IPS-15b (cell line): ENCODE results near the gene GRM7.

Experiments
- H3K27me3 ChIP-seq: one replicate; pipeline ENCODE4 v1.6.1; 2013; ENCODE audit warnings: low read length; ENCODE audit not compliant: control insufficient read depth, insufficient read depth
- H3K36me3 ChIP-seq: one replicate; pipeline ENCODE4 v1.6.1; 2013; ENCODE audit warnings: low read length; ENCODE audit not compliant: control insufficient read depth, insufficient read depth
- H3K4me1 ChIP-seq: one replicate; pipeline ENCODE4 v1.6.1; 2013; ENCODE audit warnings: mild to moderate bottlenecking, low read length; ENCODE audit not compliant: control insufficient read depth, insufficient read depth
- H3K4me3 ChIP-seq: one replicate; pipeline ENCODE4 v1.5.1; 2013; ENCODE audit warnings: low read depth, low read length
- H3K9ac ChIP-seq: one replicate; pipeline ENCODE4 v1.6.1; 2013; ENCODE audit warnings: low read depth, mild to moderate bottlenecking, low read length
- H3K9me3 ChIP-seq: one replicate; pipeline ENCODE4 v1.6.1; 2013; ENCODE audit warnings: mild to moderate bottlenecking, low read length; ENCODE audit not compliant: control insufficient read depth, insufficient read depth

The GRM7 gene

DNA sequence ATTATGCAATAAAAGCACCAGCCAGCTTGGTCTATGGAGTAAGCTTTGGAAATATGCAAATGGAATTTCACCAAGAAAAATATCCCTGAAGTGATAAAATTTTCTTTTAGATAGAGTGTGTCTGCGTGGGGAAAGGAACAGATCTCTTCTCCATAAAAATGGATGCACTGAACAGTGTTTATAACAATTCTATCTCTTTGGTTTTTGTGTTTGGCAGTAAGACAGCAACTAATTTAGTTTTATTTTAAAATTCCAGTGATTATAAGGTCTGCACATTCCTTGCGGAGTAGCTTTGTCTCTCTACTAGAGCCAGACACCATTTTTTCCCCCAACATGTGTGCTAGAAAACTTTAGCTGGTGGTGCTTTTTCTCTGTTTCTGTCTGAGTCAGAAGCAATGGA, 712.4 kb downstream of the GRM7 start:
- H3K4me3 ChIP-seq: no peak overlapping the region
- H3K4me1 ChIP-seq: no peaks in the 10 kb centered on the region
- no peaks in the 10 kb centered on the region for H3K9me3 ChIP-seq
- no peaks in the 10 kb centered on the region for H3K27me3 ChIP-seq
- H3K36me3 ChIP-seq: no peaks in the 10 kb centered on the region
- no peak overlapping the region for H3K9ac ChIP-seq

DNA sequence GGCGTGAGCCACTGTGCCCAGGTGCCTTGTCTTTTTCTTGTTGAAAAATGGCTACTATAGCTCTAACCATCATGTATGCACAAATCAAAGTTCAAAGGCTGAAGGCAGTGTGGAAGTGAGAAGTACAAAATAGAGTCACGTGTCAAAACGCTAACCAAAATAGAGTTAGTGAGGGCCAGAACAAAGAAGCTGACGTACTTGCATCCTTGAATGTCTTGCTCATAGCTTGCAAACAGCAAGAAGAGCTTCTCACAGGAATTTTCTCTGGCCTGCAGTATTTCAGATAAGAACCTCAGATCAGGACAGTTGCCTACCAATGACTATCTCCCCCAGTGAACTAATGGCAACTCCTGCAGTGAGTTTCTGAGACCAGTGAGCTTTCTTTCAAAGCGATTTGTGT, 713.5 kb downstream of the GRM7 start:
- Histone ChIP-seq H3K9me3 (no peaks in the 10 kb centered on the region), H3K36me3 (no peaks in the 10 kb centered on the region), H3K4me1 (no peaks in the 10 kb centered on the region), H3K4me3 (no peak overlapping the region), H3K27me3 (no peaks in the 10 kb centered on the region), H3K9ac (no peak overlapping the region)

DNA sequence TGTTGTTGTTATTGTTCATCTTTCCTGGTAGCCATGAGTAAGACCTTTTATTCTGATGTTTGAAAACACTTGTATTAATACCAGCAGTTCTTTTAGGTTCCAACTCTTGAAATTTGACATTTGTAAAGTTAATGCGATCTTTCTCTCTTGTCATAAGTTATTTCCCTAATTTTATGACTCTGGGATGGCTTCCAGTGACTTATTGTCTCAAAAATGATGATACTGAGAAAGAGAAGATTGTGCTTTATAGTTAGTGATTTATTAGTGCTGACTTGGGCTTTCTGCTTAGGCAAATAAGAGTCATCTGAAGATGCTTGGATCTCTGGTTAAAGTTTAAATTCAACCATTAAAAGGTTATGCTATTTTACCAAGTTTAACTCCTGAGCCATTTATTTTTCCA, 715.2 kb downstream of the GRM7 start:
- no peak overlapping the region for H3K4me3 ChIP-seq
- H3K4me1 ChIP-seq: no peaks in the 10 kb centered on the region
- H3K9me3 ChIP-seq: no peaks in the 10 kb centered on the region
- no peak overlapping the region for H3K9ac ChIP-seq
- no peaks in the 10 kb centered on the region for H3K36me3 ChIP-seq
- no peaks in the 10 kb centered on the region for H3K27me3 ChIP-seq

DNA sequence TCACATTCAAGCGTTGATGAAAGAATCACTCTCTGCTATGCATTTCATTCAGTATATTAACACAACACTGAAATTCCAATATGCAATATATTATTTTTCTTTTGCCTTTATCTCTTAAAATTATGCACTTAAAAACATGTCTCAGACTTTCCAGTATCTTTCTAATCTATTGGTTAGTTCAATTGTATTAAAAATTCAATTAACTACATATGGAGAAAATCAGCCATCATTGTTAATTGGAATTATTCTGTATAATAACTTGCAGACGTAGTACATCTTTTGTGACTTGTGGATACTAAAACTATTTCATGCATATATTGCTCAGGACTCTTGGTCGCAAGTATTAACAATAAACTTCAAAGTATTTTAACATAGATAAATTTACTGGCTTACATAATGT, 715.6 kb downstream of the GRM7 start:
- no peak overlapping the region for H3K4me3 ChIP-seq
- no peaks in the 10 kb centered on the region for H3K4me1 ChIP-seq
- H3K9ac ChIP-seq: no peak overlapping the region
- no peaks in the 10 kb centered on the region for H3K27me3 ChIP-seq
- H3K9me3 ChIP-seq: no peaks in the 10 kb centered on the region
- H3K36me3 ChIP-seq: no peaks in the 10 kb centered on the region

DNA sequence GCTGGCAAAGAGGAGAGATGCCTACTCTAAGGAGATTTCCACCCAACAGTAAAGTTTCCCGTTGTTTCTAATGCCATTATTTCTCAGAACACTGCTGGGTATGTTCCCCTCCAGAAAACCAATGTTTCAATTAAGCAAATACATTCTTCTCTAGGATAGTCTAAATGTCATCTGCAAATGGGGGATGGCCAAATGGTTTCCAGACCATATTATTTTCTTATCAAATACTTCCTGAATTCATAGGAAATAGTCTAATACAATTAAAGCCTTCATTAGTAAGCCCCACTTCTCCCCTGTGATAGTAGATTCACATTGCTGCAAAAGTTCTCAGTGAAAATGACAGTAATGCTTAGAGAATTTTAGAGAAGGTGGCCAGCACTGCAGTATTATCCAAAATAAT, 716.6 kb downstream of the GRM7 start:
- Histone ChIP-seq H3K36me3 (no peaks in the 10 kb centered on the region), H3K4me1 (no peaks in the 10 kb centered on the region), H3K9me3 (no peaks in the 10 kb centered on the region), H3K27me3 (no peaks in the 10 kb centered on the region), H3K4me3 (no peak overlapping the region), H3K9ac (no peak overlapping the region)

DNA sequence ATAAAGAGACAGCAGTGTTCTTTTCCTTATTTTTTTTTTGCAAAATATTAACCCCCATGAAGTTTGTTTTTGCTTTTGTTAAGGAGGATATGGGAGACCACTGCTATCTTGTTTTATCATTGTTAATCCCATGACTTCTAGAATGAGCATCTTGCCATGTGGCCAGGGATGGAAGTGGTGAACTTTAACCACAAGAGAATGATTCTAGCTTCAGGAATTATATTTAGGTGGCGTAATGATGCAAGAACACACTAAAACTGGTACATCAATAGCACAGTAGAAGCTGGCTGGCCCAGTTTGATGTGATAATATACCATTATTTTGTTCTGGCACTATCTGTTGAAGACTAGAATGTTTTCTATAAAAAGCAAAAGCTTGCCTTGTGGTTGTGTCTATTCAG, 720.9 kb downstream of the GRM7 start:
- H3K4me3 ChIP-seq: no peak overlapping the region

DNA sequence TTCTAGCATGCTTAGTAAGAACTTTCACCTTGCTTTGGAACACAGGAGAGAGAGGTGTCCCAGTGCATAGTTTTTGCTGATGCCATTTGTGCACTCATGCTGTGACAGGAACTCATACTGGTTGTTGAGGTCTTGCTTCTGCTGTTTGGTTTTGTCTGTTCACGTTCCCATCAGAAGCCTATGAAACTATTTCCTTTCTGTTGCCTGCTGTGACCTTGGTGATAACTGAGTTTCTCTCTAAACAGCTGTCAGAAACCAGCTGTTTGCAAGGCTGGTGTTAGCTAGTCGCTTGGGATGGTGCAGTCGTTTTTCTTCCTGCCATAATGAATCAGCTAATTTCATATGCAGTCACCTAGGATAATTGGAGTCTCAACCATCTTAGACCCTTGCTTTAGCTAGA, 724.1 kb downstream of the GRM7 start:
- Histone ChIP-seq H3K9ac (no peak overlapping the region), H3K27me3 (no peaks in the 10 kb centered on the region), H3K4me1 (no peaks in the 10 kb centered on the region), H3K36me3 (no peaks in the 10 kb centered on the region), H3K4me3 (no peak overlapping the region), H3K9me3 (no peaks in the 10 kb centered on the region)

More for the DNA sequence above, 720.9 kb downstream of the GRM7 start:
- H3K36me3 ChIP-seq: no peaks in the 10 kb centered on the region
- H3K27me3 ChIP-seq: no peaks in the 10 kb centered on the region
- H3K9me3 ChIP-seq: no peaks in the 10 kb centered on the region
- no peaks in the 10 kb centered on the region for H3K4me1 ChIP-seq
- no peak overlapping the region for H3K9ac ChIP-seq

DNA sequence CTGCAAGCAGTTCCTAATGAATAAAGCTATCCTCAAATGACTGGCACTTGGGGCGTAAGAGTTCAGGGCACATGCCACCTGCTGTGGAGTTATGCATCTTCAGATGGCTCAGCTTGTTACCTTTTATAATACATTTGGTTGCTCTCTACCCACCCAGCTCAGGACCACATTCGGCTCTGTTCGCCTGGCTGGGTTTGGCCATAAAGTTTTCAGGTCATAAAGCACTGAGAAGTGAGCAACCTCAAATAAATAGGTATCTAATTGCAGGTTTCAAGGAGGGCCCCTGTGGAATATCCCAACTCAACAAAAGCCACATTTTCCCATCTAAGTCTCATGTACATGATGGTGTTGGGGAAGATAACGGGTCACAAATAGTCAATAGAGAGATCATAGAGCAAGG, 727.3 kb downstream of the GRM7 start:
- H3K4me3 ChIP-seq: no peak overlapping the region
- no peaks in the 10 kb centered on the region for H3K36me3 ChIP-seq
- no peak overlapping the region for H3K9ac ChIP-seq
- H3K27me3 ChIP-seq: no peaks in the 10 kb centered on the region
- H3K4me1 ChIP-seq: no peaks in the 10 kb centered on the region
- no peaks in the 10 kb centered on the region for H3K9me3 ChIP-seq

DNA sequence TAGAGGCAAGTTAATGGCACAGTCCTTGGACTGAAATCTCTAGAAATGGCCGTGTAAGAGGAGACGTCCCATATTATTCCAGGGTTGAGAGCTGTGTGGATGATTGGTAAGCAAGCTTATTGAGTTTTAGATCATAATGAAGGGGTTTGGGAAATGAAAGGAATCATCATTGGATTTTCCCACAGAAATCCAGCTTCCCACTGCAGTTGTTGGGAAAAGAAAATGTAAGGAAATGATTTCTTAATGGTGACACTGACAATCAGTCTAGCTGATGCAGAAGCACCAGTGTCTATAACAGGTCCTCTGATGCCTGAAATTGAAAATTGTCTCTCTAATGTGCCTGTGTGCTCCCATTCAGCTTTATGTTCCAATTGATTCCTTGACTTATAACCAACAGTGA, 728.6 kb downstream of the GRM7 start:
- H3K4me1 ChIP-seq: no peaks in the 10 kb centered on the region
- H3K4me3 ChIP-seq: no peak overlapping the region
- no peaks in the 10 kb centered on the region for H3K9me3 ChIP-seq
- no peaks in the 10 kb centered on the region for H3K27me3 ChIP-seq
- H3K9ac ChIP-seq: no peak overlapping the region
- H3K36me3 ChIP-seq: no peaks in the 10 kb centered on the region

DNA sequence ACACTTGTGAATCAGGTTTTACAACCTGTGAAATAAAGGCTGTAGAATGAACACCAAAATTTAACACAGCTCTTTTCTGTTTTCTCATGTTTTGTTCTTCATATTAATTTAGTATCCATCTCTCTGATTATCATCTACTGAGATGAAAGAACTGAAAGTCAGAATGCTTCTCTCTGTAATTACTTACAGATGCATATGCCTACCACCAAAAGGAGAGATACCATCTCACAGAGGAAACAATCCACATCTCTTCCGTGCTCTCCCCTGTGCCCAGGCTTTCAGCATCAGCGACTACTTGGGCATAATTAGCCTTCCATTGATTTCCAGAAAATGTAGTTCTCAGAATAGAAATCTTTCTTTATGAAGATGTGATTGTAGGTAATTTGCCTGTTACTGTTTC, 741.4 kb downstream of the GRM7 start:
- no peak overlapping the region for H3K9ac ChIP-seq
- no peaks in the 10 kb centered on the region for H3K36me3 ChIP-seq
- no peak overlapping the region for H3K4me3 ChIP-seq
- H3K27me3 ChIP-seq: no peaks in the 10 kb centered on the region
- no peaks in the 10 kb centered on the region for H3K4me1 ChIP-seq
- H3K9me3 ChIP-seq: no peaks in the 10 kb centered on the region

DNA sequence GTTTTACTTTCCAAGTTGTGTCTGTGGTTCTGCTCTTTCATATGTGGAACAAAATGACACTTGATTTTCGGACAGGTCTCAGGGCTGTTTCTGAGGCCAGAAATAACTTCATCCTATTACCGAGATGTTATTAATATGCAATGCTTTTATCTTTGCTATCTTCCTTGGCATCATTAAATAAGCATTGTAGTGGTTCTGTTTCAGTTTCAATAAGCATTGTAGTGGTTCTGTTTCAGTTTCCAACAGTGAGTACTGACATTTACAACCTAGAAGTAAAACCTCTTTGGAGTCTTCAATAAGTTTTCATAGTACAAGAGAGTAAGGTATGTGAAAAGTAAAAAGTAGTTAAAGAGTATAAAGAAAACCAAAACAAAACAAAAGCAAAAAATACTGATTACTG, 746.2 kb downstream of the GRM7 start:
- Histone ChIP-seq H3K27me3 (no peaks in the 10 kb centered on the region), H3K4me1 (no peaks in the 10 kb centered on the region), H3K4me3 (no peak overlapping the region), H3K9me3 (no peaks in the 10 kb centered on the region), H3K9ac (no peak overlapping the region), H3K36me3 (no peaks in the 10 kb centered on the region)

DNA sequence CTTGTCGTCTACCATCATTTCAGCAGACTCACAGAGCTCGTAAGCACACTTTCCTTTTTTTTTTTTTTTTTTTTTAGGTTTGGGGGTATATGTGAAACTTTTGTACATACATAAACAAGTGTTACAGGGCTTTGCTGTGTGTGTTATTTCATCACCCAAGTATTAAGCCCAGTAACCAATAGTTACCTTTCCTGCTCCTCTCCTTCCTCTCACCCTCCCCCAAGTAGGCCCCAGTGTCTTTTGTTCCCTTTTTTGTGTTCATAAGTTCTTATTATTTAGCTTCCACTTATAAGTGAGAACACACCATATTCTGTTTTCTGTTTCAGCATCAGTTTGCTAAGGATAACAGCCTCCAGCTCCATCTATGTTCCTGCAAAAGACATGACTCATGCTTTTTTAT, 746.8 kb downstream of the GRM7 start:
- Histone ChIP-seq H3K9ac (no peak overlapping the region), H3K36me3 (no peaks in the 10 kb centered on the region), H3K4me3 (no peak overlapping the region), H3K27me3 (no peaks in the 10 kb centered on the region), H3K9me3 (no peaks in the 10 kb centered on the region), H3K4me1 (no peaks in the 10 kb centered on the region)

DNA sequence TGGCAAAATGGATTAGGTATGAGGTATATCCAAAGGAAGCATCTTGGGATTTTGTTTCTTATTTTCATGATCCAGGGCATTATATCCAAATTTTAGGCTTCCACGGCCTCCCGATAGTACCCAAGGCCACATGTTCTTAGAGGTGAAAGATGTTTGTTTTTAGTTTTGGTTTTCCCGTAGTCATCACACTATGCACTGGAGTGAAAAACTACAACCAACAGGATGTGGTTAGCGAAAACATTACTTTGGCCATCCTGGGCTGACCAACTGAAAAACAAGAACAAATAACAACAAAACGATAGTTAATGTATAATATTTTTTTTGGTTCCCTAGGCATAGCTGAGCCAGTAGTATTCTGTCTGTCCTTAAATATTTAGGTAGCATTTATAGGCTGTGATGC, 749.7 kb downstream of the GRM7 start:
- no peaks in the 10 kb centered on the region for H3K36me3 ChIP-seq
- H3K27me3 ChIP-seq: no peaks in the 10 kb centered on the region
- H3K4me3 ChIP-seq: no peak overlapping the region
- H3K9ac ChIP-seq: no peak overlapping the region
- H3K9me3 ChIP-seq: no peaks in the 10 kb centered on the region
- no peaks in the 10 kb centered on the region for H3K4me1 ChIP-seq
